Stimulated activated naive CD8-positive, alpha-beta T cell treated with anti-CD3 and anti-CD28 coated beads, Interleukin-15, amount 100 ng/mL, for 72 hours (primary cell): ENCODE measurements around the gene GTSF1L.

Experiments
- ATAC-seq: fragments of 150-1000 bp; cut with Tn5 transposase; 2 replicates; pipeline ENCODE4 v1.10.0; 2021; ENCODE audit warnings: mild to moderate bottlenecking, moderate library complexity
- DNase-seq, 2 donors: peaks; one replicate each; pipeline ENCODE4 v3.0.0; 2021 to 2022
- H3K27ac Mint-ChIP-seq, 2 donors: one replicate each; pipeline ENCODE4 v1.8.0; 2022; ENCODE audit warnings: mild to moderate bottlenecking in 2 of 2, mixed read lengths in 2 of 2, moderate library complexity in 2 of 2
- H3K27me3 Mint-ChIP-seq: one replicate; pipeline ENCODE4 v1.8.0; 2022; ENCODE audit warnings: mixed read lengths
- H3K4me1 Mint-ChIP-seq: one replicate; pipeline ENCODE4 v1.8.0; 2022; ENCODE audit warnings: mild to moderate bottlenecking, mixed read lengths
- H3K4me3 Mint-ChIP-seq, 2 donors: one replicate each; pipeline ENCODE4 v1.8.0; 2022; ENCODE audit warnings: mild to moderate bottlenecking in 2 of 2, mixed read lengths in 2 of 2, moderate library complexity in 1 of 2
- H3K9me3 Mint-ChIP-seq, 2 donors: one replicate each; pipeline ENCODE4 v1.8.0; 2022; ENCODE audit warnings: mixed read lengths in 2 of 2

Gene GTSF1L

DNA sequence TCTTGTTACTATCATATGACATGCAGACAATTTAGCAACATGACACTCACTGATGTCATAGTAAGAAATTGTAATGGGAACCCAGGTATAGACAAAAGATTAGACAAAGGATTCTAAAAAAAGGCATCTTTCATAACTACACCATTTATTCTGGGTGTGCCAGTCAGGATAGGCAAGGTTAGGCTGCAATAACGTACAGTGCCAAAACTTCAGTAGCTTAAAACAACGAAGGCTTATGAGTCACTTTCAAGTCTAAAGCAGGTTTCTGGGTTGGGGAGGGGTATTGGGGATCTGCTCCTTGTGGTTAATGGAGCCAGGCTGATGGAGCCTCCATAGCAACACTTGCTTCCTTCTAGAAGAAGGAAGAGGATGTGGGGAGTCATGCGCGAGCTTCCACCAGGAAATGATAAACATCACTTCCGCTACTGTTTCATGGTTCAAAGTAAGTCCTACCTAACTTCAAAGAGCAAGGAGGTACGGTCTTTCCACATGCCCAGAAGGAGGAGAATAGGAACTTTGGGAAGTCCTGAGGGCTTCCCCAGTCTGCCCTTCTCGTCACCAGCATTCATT, 2.0 kb upstream of the GTSF1L start:
- Mint-ChIP-seq H3K4me3 (no peak overlapping the region), H3K27me3 (no peaks in the 10 kb centered on the region), H3K9me3 (peaks cover 13 to 15% of the 10 kb centered on the region in 2 donors), H3K27ac (peak overlapping the region in 1 of 2 donors; percentile 81), H3K4me1 (peaks cover 52% of the 10 kb centered on the region)
- DNase-seq (no peak), ATAC-seq (no peak)

DNA sequence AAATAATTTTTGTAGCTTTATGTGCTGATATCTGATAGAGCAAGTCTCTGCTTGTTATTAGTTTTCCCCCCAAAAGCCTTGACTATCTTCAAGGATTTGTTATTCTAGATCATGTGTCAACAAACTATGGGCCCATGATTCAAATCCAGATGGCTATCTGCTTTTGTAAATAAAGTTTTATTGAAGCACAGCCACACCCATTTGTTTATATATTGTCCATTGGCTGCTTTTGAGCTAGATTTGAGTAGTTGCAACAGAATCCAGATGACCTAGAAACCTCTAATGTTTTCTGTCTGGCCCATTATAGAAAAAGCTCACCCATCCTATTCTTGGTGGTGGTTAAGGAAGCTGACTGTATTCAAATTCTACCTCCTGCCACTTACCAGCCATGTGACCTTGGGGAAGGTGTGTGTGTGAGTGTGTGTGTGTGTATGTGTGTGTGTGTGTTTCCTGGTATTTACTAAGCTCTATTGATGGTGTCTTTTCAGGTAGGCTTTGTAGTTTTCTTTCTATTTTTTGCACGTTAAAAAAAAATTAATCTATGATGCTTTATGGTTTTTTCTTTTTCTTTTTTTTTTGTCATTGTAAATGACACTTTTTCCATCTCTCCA, 1.3 kb upstream of the GTSF1L start:
- peaks cover 50% of the 10 kb centered on the region for H3K4me1 Mint-ChIP-seq
- peaks cover 13 to 15% of the 10 kb centered on the region in 2 donors for H3K9me3 Mint-ChIP-seq
- DNase-seq: no peak
- H3K4me3 Mint-ChIP-seq: no peak overlapping the region
- H3K27me3 Mint-ChIP-seq: no peaks in the 10 kb centered on the region
- H3K27ac Mint-ChIP-seq: peak overlapping the region in 1 of 2 donors; percentile 81
- ATAC-seq: no peak

- Mint-ChIP-seq H3K27me3 (no peaks in the 10 kb centered on the region), H3K4me1 (peaks cover 49% of the 10 kb centered on the region), H3K4me3 (no peak overlapping the region), H3K27ac (peak overlapping the region in 1 of 2 donors; percentile 43), H3K9me3 (peaks cover 13 to 15% of the 10 kb centered on the region in 2 donors)
- DNase-seq: no peak
- ATAC-seq: no peak
Measured at GRCh38 chr20:43726333-43726732, 469 bp downstream of the GTSF1L start.

DNA sequence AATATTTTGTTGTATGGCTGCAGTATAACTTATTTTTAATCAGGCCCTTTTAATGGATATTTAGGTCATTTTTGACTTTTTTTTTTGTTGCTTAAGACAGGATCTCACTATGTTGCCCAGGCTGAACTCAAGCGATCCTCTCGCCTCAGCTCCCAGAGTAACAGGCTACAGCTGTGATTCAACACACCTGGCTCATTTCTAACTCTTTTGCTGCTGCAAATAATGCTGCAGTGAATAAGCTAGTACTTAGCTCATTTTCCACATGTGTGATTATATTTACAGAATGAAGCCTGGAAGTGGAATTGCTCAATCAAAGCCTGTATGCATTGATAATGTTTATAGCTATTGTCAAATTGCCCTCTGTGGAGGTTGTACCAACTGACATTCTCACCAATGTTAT, 1.1 kb downstream of the GTSF1L start:
- Mint-ChIP-seq H3K4me3 (no peak overlapping the region), H3K27ac (no peak overlapping the region), H3K27me3 (no peaks in the 10 kb centered on the region), H3K4me1 (peaks cover 52% of the 10 kb centered on the region), H3K9me3 (peaks cover 13 to 15% of the 10 kb centered on the region in 2 donors)
- ATAC-seq (no peak), DNase-seq (no peak)

GRCh38 chr20:43724383-43724782, 2.4 kb downstream of the GTSF1L start:
- ATAC-seq (no peak), DNase-seq (no peak)
- H3K4me3 Mint-ChIP-seq: no peak overlapping the region
- H3K4me1 Mint-ChIP-seq: peaks cover 61% of the 10 kb centered on the region
- no peaks in the 10 kb centered on the region for H3K27me3 Mint-ChIP-seq
- H3K27ac Mint-ChIP-seq: peak overlapping the region in 1 of 2 donors; percentile 86
- peaks cover 14 to 21% of the 10 kb centered on the region in 2 donors for H3K9me3 Mint-ChIP-seq

DNA sequence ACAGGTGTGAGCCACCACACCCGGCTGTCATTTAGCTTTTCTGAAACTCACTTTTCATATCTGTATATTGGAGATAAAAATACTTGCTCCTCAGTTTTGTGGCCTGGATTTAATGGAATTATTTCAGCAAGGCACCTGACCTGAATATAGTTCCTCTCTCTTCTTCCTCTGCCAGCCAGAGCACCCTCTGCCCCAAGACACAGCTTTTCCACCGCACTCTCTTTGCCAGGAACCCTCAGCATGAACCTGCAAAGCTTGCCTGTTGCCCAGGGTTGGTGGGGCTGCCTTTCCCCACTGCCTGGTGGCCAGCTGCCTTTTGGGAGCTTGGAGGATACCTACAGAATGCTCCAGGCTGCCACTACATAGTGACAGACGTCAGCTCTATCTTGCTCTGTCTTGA, 3.1 kb downstream of the GTSF1L start:
- Mint-ChIP-seq H3K4me1 (peaks cover 61% of the 10 kb centered on the region), H3K27ac (no peak overlapping the region), H3K4me3 (peak overlapping the region in 1 of 2 donors; percentile 12), H3K27me3 (no peaks in the 10 kb centered on the region), H3K9me3 (peaks cover 8 to 20% of the 10 kb centered on the region in 2 donors)
- ATAC-seq (no peak), DNase-seq (no peak)

DNA sequence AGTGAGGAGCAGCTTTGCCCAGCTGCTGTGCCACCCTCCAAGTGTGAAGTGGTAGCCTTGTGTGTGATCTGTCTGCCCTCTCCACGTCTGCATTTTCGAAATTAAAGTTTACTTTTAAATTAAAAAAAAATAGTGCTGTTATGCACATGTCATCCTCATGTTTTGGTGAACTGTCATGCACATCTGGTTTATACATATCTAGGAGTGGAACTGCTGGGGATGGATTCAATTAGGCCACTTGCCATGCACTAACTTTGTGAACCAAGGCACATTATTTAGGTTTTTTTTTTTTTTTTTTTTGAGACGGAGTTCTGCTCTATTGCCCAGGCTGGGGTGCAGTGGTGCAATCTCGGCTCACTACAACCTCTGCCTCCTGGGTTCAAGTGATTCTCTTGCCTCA, 3.6 kb downstream of the GTSF1L start:
- peaks cover 59% of the 10 kb centered on the region for H3K4me1 Mint-ChIP-seq
- DNase-seq (no peak), ATAC-seq (no peak)
- H3K27ac Mint-ChIP-seq: no peak overlapping the region
- no peaks in the 10 kb centered on the region for H3K27me3 Mint-ChIP-seq
- no peak overlapping the region for H3K4me3 Mint-ChIP-seq
- peaks cover 2 to 14% of the 10 kb centered on the region in 2 donors for H3K9me3 Mint-ChIP-seq

DNA sequence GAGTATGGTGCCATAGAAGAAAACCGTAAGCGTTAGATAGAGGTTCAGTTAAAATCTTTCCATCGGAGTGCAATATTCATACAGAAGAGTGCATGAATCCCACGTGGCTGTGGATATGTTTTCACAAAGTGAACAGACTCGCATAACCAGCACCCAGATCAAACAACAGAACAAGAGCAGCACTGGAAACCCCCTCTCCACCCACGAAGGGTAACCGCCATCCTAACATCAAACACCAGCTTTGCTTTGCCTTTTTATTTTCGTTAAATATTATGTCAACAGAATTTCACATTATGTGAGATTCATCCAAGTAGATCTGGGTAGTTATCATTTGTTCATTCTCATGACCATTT, 4.7 kb downstream of the GTSF1L start:
- H3K27ac Mint-ChIP-seq: peak overlapping the region in 1 of 2 donors; percentile 87

DNA sequence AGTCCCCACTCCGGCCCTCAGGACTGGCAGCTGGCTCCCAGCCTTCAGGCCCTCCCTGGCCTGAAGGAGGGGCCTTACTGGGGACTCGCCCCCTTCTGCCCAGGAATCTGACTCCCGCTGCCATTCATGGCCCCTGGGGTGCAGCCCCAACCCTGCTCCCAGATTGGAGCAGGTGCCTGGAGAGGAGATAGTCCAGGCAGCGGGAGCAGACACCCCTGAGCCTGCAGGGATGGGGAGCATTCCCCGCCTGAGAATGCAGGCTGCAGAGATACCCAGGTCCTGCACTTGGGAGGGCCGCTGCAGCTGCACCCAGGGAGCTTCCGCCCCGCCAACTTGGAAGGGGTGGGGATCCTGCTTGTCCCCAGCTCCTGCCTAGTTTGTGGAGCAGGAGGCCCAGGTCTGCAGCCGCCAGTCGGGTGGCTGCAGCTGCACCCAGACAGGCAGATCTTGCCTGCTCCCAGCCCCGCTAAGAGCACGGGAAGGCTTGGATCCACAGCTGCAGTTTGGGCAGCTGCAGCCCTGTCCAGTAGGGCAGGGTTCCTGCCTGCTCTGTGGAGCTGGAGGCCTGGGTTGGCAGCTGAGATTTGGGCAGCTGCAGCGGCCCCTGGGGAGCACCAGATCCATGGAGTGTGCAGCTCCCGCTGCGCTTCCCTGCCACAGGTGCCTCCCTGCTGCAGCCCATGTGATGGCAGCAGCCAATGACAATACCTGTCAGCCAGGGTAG, 5.2 kb downstream of the GTSF1L start:
- H3K9me3 Mint-ChIP-seq: peaks cover 0 to 14% of the 10 kb centered on the region in 2 donors
- H3K27ac Mint-ChIP-seq: peak overlapping the region; percentile 12 to 87
- peaks cover 72% of the 10 kb centered on the region for H3K4me1 Mint-ChIP-seq
- no peak for DNase-seq
- peak overlapping the region; percentile 65 to 83 for H3K4me3 Mint-ChIP-seq
- no peaks in the 10 kb centered on the region for H3K27me3 Mint-ChIP-seq
- ATAC-seq: peak; percentile 76

More for the DNA sequence above, 4.7 kb downstream of the GTSF1L start:
- ATAC-seq (peak; percentile 75), DNase-seq (peak; percentile 30 to 37)
- H3K4me3 Mint-ChIP-seq: peak overlapping the region; percentile 65 to 83
- H3K4me1 Mint-ChIP-seq: peaks cover 67% of the 10 kb centered on the region
- peaks cover 0 to 14% of the 10 kb centered on the region in 2 donors for H3K9me3 Mint-ChIP-seq
- H3K27me3 Mint-ChIP-seq: no peaks in the 10 kb centered on the region

DNA sequence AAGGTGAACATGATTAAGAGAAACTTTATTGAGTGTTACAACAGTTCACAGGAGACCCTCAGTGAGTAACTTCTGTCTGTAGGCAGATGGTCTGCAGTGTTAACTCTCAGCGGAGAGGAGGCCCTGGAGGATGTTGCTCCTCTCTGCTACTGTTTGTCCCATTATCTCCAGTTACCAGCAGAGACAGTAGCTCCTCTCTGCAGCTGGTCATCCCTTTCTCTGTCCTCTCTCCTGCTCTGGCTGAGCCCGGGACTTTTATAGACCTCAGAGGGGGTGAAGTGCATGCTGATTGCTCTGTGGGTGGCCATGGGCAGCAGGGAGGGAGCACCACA, 5.7 kb downstream of the GTSF1L start:
- no peak overlapping the region for H3K4me3 Mint-ChIP-seq
- DNase-seq: no peak
- ATAC-seq: no peak
- peaks cover 76% of the 10 kb centered on the region for H3K4me1 Mint-ChIP-seq
- H3K27me3 Mint-ChIP-seq: no peaks in the 10 kb centered on the region
- H3K9me3 Mint-ChIP-seq: peaks cover 0 to 14% of the 10 kb centered on the region in 2 donors
- H3K27ac Mint-ChIP-seq: peak overlapping the region in 1 of 2 donors; percentile 12

- Mint-ChIP-seq H3K4me3 (no peak overlapping the region), H3K27ac (peak overlapping the region in 1 of 2 donors; percentile 68)
Measured at GRCh38 chr20:43720007-43720406, 6.8 kb downstream of the GTSF1L start.

GRCh38 chr20:43717616-43717995, 9.2 kb downstream of the GTSF1L start:
- Mint-ChIP-seq H3K9me3 (peaks cover 0 to 14% of the 10 kb centered on the region in 2 donors), H3K4me3 (no peak overlapping the region), H3K27me3 (no peaks in the 10 kb centered on the region), H3K4me1 (peaks cover 57% of the 10 kb centered on the region), H3K27ac (no peak overlapping the region)
- no peak for ATAC-seq
- no peak for DNase-seq

More at GRCh38 chr20:43720007-43720406, 6.8 kb downstream of the GTSF1L start:
- no peaks in the 10 kb centered on the region for H3K27me3 Mint-ChIP-seq
- no peak for DNase-seq
- no peak for ATAC-seq
- peaks cover 0 to 14% of the 10 kb centered on the region in 2 donors for H3K9me3 Mint-ChIP-seq
- peaks cover 76% of the 10 kb centered on the region for H3K4me1 Mint-ChIP-seq

DNA sequence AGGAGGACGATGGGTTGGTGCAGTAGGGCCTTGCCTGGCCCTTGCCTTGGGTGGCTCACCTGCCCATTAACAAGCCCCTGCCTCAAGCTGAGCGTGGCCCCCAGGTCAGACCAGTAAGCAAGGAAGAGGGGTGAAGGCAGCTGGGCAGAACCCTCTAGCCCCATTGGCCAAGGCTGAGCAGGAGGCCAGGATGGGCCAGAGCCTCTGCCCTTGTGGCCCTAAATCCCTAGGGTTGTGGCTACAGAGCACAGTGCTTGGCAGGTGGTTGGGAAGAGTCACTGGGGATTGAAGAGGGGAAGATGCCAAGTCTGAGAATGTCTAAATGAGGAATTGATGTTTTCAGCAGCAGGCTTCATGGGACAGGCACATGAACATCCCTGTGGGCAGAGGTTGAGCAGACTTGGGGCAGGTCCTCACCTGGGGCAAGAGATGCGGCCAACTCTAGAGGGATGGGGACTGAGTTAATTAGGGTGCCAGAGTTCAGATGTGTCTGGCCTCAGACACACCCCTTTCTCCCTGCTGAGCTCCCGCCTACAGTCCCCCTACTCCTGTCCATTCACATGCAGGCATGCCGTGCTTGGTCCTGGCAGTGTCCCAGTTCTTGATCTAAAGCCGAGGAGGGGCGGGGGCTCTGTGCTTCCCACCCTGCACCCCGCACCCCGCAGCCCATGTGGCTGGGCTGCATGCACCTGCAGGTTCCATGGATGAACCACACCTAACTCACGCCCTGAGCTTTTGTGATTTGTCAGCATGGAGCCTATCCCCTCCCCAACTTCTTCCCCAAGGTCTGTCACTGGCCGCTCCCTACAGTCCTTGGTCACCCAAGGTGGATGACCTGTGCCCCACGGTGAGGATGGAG, 9.8 kb downstream of the GTSF1L start:
- H3K27me3 Mint-ChIP-seq: no peaks in the 10 kb centered on the region
- H3K4me1 Mint-ChIP-seq: peaks cover 52% of the 10 kb centered on the region
- DNase-seq (no peak), ATAC-seq (no peak)
- H3K9me3 Mint-ChIP-seq: peaks cover 0 to 14% of the 10 kb centered on the region in 2 donors
- H3K27ac Mint-ChIP-seq: peak overlapping the region in 1 of 2 donors; percentile 89
- no peak overlapping the region for H3K4me3 Mint-ChIP-seq

GRCh38 chr20:43716123-43716522, 10.7 kb downstream of the GTSF1L start:
- no peak overlapping the region for H3K4me3 Mint-ChIP-seq
- H3K9me3 Mint-ChIP-seq: peaks cover 0 to 14% of the 10 kb centered on the region in 2 donors
- ATAC-seq (no peak), DNase-seq (no peak)
- H3K27me3 Mint-ChIP-seq: no peaks in the 10 kb centered on the region
- H3K27ac Mint-ChIP-seq: peak overlapping the region in 1 of 2 donors; percentile 75
- peaks cover 43% of the 10 kb centered on the region for H3K4me1 Mint-ChIP-seq

DNA sequence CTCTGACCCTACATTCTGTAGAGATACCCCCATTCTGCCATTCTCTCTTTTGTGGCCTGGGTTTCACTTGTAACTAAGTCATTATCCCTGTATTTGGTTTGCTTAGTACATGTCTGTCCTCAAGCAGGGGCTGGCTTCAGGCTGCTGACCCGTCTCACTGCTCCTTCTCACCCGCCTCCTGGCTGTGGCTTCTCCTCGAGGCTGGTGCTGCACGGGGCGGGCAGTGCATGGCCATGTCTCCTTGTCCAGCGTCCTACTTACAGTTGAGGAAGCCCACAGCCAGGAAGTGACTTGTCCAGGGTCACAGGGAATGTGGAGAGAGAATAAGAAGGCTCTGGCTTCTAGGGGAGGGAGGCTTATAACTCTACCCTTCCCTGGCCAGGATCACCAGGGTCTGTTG, 11.3 kb downstream of the GTSF1L start:
- H3K9me3 Mint-ChIP-seq: peaks cover 0 to 14% of the 10 kb centered on the region in 2 donors
- H3K4me3 Mint-ChIP-seq: no peak overlapping the region
- ATAC-seq: no peak
- peaks cover 39% of the 10 kb centered on the region for H3K4me1 Mint-ChIP-seq
- DNase-seq: no peak
- H3K27me3 Mint-ChIP-seq: no peaks in the 10 kb centered on the region
- peak overlapping the region in 1 of 2 donors; percentile 73 for H3K27ac Mint-ChIP-seq
